NB4 (cell line): ENCODE results near the gene CCT6A.

ENCODE experiments used
- CTCF ChIP-seq: IDR thresholded peaks from one replicate; pipeline ENCODE4 v1.5.1; 2012; ENCODE audit warnings: low read depth, low read length
- MAX ChIP-seq: IDR thresholded peaks from 2 replicates; pipeline ENCODE4 v1.6.1; 2011; ENCODE audit warnings: low read depth, low read length
- POLR2A ChIP-seq: IDR thresholded peaks from 2 replicates; pipeline ENCODE4 v1.6.1; 2011; ENCODE audit warnings: mild to moderate bottlenecking; ENCODE audit not compliant: insufficient read length; ENCODE audit errors: extremely low read depth

DNA sequence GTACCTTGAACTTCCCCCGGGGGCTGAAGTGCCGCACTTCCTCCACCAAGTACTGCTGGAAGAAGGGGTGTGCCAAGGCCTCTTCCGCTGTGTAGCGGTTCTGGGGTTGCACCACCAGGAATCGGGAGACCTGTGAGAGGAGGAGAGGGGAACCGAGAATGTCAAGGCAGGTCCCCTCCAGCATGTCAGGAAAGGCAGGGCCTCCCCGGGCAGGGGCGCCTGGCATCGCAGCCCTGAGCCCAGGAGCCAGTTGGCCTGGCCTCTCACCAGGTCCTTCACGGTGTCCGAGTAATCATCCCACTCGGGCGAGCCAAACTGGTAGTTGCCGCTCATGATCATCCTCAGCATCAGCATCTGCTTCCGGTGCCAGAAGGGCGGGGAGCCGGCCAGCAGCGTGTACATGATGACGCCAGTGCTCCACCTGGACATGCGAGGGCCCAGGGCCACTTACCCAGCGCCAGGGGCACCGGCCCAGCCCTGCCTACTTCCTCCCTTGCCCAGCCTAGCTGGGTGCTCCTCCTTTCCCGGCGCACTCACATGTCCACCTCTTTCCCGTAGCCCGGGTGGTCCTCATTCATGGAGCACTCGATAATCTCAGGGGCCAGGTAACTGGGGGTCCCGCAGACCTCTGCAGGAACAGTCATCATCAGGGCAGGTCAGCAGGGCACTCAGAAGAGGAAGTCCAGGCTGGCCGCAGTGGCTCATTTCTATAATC, 30.2 kb downstream of the CCT6A start:
- TF ChIP-seq CTCF, result no peak
- TF ChIP-seq POLR2A, result no peak
- TF ChIP-seq MAX, result no peak
